Hair follicle dermal papilla cell (primary cell): ENCODE measurements around the gene ZNF652. TPM values are rescaled to one million over a fixed set of nuclear protein-coding genes. Genes with fewer than 3 reads are reported as not detected.

Experiments used
- small RNA-seq: library from RNA; depleted of rRNA; stranded (forward); fragments of <200 nt; gene quantifications from one replicate; pipeline ENCODE3, GENCODE V24; 2012
- total RNA-seq: library from RNA; depleted of rRNA; stranded (reverse); fragments of >200 nt; gene quantifications from 2 replicates; pipeline ENCODE4 v1.2.3, GENCODE V29; 2012

The ZNF652 gene
- total RNA-seq = 28.9 and 36.5 TPM in 2 replicates

GRCh38 chr17:49361902-49362722, at the start of gene ZNF652:
Gene ZNF652, minus strand, starts transcription at chr17:49362250. Its CDS starts 44,525 bp downstream, at chr17:49317725.

Small RNA genes within 50 kb of the gene (small RNA-seq; reads per million reads assigned to genes)
- not detected for gene MIR6129

Other genes with a start within 250 kb of the ZNF652 start
- not detected in 2 replicates for gene B4GALNT2, start 229.5 kb downstream of the ZNF652 start, total RNA-seq
- gene GNGT2, start 151.7 kb downstream of the ZNF652 start, total RNA-seq = 0.36 and 0.81 TPM in 2 replicates
- gene ABI3, start 151.5 kb downstream of the ZNF652 start, total RNA-seq = 3.4 TPM in 1 of 2 replicates, not detected in the other
- gene PHOSPHO1, start 131.5 kb downstream of the ZNF652 start, total RNA-seq = not detected in 2 replicates
- 70.9 and 85.7 TPM in 2 replicates for gene PHB1, start 52.6 kb upstream of the ZNF652 start, total RNA-seq
- gene NGFR, start 133.0 kb upstream of the ZNF652 start, total RNA-seq = 0.12 and 0.81 TPM in 2 replicates
- gene NXPH3, start 213.6 kb upstream of the ZNF652 start, total RNA-seq = 0.49 and 0.85 TPM in 2 replicates